ENCODE measurements around the gene MXD4.

Gene MXD4

DNA sequence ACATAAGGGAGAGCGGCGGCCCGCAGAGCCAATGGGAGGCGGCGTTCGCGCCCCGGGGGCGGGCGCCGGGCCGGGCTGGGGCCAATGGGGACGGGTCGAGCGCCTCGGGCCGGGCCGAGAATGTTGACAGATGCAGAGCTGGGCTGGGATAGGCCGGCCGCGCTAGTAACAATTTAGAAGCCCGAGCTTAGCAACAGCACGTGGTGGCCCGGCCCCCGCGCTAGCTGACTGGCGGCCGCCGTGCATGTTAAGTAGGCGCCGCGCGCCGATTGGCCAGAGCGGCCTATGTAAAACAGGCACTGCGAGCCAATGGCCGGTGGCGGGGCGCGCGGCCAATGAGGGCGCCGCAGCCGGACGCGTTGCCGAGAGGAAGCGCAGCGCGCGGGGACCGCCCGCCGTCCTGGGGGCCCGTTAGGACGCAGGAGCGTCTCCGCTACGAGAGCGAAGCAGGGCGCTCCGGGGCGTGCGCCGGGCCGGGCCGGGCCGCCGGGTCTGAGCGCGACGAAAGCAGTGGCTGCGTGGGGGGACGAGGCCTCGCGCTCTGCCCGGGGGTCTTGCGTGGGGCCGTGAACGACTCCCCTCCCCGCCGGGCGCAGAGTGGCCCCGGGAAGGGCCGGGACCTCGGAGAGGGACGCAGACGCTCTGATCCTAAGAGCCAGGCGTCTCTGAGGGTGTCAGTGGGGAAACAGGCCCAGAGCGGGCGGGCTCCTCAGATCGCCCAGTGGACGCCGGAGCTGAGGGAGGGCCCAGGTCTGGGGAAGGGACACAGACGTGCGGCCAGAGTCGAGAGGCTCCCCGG, 435 bp upstream of the MXD4 start:
- peak; percentile 98 for DNase-seq (ENCODE audit: low spot score)

DNA sequence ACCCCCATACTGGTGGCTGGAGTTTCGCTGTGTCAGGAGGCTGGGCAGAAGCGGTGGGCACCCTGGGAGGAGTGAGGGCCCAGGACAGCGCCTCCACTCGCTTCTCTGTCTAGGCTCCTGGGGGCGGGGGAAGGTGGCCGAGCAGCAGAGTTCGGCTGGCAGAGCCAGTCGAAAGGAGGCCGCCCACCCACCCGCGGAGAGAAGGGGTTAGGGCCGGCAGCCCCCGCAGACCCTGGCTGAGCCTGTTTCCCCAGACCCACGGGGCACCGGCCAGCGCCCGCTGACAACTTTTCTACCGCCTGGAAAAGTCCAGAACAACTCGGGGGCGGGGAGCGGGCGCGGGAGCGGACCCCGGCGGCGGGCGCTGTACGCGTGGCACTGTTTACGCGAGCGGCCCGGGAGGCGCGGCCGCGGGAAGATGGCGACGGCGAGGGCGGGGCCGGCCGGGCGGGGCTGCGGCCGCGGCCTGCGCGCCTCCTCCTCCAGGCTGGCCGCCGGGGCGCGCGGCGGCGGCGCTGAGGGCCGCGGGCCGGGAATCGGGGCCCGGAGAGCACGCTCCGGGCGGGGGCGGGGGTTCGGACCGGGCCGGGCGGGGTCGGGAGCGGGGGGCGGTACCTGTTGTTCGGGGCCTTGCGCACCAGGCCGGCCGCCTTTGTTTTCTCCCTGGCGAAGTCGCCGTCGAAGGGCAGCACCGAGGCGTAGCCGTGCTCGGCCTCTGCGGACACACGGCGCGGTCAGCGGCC, 628 bp downstream of the MXD4 start:
- peak; percentile 78 for DNase-seq (ENCODE audit: low spot score)

DNA sequence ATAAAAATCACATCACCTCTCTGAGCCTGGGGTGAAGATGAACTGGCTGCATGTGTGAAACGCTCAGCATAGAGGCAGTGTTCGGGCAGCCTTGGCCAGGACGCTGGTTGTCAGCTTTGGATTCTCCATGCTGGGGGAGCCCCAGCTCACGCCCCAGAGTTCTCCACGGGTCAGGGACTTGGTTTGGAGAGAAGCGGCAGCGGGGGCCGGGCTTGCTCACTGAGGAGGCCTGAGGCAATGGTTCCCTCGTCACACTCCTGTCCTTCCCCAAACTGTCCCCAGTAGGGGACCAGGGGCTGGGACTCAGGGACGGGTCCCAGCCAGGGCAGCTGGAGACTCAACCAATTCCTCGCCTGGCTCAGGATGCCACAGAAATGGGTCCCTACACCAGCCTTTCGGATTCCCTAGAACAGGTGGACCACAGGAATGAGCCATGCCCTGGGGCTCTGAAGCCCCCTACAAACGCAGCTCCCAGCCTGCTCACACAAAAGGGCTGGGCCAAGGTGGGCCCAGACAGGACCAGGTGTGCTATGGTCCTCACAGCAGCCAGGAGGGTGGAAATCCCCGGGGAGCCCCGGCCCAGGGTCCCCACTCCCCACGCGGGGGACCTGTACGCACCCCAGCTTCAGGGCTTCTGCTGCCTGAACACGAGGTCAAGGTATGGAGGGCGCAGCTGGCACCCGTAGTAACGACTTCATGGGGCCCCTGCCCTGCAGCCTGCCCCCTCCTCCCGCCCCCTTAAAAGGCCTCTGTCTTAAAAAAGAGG, 1.4 kb downstream of the MXD4 start:
- DNase-seq (ENCODE audit: low spot score) = no peak

DNA sequence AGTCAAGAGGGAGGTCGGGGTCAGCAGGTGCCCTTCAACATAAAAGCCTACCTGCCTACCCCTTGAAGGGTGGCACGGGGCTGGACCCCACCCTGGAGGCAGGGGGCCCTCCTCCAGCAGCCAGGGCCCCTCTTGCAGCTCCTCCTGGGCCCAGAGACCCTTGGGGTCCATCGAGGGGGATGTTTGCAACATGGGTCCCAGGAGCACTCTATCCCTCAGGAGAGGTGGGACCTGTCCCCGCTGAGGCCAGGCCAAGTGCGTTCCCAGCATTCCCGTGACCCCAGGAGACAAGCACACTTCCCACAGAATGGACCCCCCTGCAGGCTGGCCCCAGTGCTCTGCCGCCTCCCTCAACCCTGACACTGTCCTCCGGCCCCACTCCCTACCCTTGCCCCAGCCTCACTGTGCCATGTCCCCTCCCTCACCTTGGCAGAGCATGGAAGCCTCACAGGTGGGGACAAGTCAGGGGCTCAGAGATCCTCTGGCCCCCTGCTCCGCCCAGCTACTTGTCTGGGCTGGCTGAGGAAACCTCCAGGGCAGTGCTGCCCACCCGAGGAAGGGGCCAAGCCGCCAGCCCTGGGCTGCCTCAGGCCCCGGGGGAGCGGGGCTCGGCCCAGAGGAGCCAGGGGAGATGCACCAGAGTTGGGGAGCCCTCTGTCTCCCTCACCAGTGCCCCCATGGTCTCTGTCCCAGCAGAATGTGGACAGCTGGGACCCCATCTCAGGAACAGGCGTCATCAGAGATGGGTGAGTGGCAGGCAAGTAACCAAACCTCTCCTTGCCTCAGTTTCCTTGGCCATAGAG, 2.2 kb downstream of the MXD4 start:
- no peak for DNase-seq (ENCODE audit: low spot score)

DNA sequence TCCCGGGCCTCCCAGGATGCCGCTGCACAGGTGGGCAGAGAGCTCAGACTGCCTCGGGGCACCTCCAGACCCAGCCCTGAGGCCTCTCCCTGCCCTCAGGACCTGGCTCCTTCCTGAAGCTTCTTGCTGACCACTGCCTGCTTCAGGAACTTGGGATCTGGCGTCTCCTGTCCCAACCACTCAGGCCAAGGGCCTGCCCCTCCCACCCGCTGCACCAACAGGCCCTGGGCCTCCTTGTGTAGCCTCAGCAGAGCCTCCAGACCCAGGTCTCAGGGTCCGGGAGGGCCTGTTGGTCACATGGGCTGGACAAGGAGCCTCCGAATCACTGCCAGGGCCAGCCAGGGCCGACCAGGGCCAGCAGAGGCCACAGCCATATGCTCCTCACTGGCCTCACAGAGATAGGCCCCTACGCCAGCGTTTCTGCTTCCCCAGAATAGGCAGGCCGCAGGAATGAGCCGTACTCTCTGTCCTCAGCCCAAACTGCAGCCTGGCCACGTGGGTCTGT, 2.8 kb downstream of the MXD4 start:
- DNase-seq (ENCODE audit: low spot score) = no peak

- DNase-seq (ENCODE audit: low spot score) = no peak
Measured at GRCh38 chr4:2258091-2259035, 3.5 kb downstream of the MXD4 start.

DNA sequence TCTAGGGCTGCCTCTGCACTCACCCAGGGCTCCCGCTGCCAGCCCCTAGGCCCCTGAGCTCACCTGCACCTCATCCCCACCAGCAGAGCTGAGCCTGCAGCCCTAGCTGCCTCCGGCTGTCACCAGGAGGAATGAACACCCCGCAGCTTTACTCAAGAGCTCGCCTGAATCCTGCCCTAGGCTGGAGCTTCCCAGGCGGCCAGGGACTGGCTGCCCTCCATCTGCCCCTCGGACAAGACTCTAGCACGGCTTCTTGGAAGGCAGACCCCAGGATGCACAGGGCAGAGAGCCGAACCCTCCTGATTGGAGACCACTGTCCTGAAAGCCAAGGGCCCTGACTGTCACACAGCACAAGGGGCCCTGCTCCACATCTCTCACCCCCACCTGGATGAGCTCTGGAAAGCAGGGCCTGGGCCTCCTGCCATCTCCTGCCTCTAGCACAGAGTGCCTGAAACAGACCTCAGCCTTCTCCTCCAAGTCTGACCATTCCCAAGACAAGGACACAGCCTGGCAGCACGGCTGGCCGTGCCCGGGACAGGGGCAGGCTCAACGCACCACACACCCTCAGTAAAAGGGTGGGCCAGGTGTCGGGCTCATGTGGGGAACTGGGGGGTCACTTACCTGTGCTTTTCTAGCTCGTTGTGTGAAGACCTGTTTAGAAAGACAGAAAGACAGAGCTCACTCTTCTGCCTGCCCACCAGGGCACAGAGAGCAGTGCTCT, 4.4 kb downstream of the MXD4 start:
- DNase-seq (ENCODE audit: low spot score) = no peak

GRCh38 chr4:2256781-2257191, 5.1 kb downstream of the MXD4 start:
- no peak for DNase-seq (ENCODE audit: low spot score)

DNA sequence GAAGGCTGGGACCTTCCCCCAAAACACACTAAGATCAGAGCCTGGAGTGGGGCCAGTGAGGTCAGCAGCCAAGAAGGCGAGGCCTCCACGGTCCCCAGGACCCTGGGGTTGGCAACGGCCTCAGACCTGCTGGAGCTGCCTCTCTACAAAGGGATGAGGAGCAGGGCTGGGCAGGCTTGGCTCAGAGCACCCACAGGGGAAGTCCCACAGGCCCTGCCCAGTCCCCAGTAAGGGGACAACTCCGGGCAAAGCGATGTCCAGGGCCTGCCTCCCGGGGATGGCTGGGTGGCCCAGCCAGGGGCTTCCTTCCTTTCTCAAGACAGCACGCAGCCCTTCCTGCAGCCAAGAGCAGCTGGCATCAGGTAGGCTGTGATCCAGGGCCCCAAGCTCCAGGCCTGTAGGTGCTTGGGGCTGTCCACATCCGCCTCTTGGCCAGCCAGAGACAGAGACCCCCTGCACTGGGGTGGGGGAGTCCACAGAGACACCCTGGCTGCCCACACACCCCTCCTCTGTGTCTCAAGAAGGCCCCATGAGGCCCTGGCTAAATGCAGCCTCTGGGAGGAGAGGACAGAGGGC, 5.7 kb downstream of the MXD4 start:
- no peak for DNase-seq (ENCODE audit: low spot score)

DNA sequence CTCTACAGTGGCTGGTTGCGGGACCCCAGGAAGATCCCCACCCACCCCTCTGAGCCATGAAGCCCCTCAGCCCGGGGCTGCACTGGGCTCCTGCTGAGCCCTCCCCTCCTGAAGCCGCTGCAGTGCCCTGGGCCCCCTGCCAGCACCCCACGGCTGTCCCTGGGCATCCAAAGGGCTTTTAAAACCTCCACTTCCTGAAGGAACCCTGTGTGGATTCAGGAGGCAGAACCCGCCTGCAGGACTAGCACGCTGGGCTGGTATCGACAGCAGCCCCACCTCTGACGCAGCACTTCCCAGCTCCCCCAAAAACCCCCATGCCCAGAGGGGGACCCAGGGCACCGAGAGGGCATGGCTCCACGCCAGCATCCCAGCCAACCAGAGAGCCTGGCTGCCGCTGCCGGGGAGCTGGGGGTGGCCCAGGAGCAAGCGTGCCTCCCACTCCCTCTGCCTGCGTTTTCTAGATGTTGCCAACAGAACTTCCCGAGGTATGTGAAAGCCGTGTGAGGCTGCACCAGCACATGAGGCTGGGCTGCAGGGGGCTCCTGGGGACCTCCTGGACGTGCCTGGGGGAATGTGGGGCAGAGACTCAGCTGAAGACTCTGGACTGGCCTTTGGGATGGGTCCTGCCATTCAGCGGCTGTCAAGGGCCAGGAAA, 6.3 kb downstream of the MXD4 start:
- no peak for DNase-seq (ENCODE audit: low spot score)

- DNase-seq (ENCODE audit: low spot score) = no peak
Measured at GRCh38 chr4:2254665-2255500, 7.0 kb downstream of the MXD4 start.

DNA sequence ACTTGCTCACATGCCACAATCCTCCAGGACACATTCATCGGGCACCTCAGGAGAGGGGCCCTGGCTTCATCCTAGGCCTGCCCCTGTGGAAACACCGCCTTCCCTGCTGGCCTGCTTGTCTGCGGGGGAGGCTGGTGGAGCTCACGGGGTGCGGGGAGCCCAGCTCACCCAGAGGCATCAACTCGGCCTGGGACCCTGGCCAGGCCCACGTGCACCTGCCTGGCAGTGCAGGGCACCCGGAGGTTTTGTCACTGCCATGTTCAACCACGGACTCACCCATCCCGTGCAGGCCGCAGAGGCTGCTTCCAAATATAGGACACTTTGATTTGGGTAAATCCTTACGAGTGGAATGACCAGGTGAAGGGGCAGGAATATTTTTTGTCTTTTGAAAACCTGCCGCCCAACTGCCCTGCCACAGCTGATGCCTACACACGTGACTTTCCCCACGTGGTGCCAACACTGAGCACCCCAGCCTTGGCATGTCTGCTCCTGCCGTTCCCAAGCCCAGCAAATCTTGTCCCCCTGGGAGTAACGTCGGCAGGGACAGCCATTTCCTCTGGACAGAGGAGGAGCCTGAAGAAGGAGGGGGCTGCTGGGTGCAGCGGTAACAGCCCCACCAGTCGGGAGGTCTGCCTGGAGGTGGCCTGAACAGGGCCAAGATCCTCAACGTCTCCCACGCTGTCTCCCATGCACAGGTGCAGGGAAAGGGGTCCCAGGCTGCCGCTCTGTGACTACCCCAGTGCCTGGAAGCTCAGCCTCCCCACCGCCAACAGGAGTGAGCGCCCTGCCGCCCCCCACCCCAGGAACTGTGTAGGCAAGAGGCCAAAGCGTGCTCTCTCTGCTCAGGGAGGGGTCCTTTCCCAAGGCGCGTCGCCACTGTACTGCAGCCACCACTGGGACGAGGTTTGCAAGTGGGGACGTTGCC, 8.5 kb downstream of the MXD4 start:
- no peak for DNase-seq (ENCODE audit: low spot score)

DNA sequence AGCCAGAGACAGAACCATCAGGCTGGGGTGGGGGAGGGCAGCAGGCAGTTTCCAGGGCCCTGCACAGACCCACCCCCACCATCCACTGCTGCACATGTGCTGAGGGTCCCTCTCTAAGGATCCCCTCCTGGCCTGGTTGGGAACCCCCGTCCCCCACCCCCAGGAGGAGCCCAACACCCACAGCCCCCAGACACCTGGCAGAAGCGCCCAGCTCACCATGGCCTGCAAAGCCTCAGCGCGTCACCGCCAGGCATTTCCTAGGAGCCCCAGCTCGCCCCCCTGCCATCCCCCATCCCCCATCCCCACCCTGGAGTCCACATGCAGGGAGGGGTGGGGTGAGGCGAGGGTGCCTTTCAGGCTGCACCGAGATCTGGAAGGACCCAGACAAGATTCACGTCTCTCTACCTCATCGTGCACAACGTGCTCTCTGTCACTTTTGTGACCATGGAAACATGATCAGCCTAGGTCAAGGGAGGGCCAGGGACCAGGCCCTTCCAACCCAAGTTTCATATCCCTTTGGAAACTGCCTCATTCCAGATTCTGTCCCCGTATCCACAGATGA, 9.3 kb downstream of the MXD4 start:
- no peak for DNase-seq (ENCODE audit: low spot score)

DNA sequence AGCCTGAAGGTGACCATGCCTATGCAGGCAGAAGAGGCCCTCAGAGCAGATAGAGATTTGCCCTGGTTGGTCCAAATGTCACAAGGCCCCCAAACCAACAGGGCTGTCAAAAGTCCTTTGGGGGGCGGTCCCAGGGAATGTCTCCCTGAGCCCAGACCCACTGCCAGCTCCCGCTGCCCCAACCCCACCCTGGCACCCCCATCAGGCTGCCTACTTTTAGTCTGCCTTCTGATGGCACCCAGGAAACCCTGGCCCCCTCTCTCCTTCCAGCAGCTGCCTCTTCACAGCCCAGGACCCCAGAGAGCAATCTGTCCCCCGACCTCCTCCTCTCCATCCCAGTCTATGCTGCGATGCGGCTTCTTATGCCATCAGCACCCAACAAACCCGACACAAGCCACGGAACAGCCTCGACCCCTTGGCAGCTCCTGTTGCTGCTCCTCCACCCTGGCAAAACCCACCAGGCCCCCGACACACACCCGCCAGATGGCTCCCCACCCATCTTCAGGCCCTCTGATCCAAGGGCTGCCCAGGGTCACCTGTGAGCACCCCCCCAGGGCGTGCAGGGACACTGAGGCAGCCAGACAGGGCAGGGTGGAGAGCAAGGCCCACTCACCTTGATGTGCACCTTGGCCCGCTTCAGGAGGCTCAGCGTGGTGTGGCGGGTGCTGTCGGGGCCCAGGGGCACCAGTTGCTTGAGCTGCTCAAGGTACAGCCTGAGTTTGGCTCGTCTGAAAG, 9.9 kb downstream of the MXD4 start:
- no peak for DNase-seq (ENCODE audit: low spot score)

- no peak for DNase-seq (ENCODE audit: low spot score)
Measured at GRCh38 chr4:2251073-2251794, 10.7 kb downstream of the MXD4 start.

All from hematopoietic multipotent progenitor cell treated with erythropoietin and hydrocortisone succinate and interleukin-3 and kit ligand, for 17 days (in vitro differentiated cells).